Measurements from ENCODE around the gene LASP1NB.
A peak's percentile ranks its signal among the peaks of the same experiment; 100 is the strongest.

The LASP1NB gene

GRCh38 chr17:38882870-38883269 is 42.5 kb upstream of the LASP1NB start:
- Histone ChIP-seq H3K4me2 (ENCODE audit: low read depth, low read length) (no peak overlapping the region), H2BK20ac (ENCODE audit: low read depth, low read length) (no peak overlapping the region), H3K36me3 (ENCODE audit: control insufficient read depth, insufficient read depth, low read length) (peaks cover 79% of the 10 kb centered on the region), H2AK5ac (ENCODE audit: low read depth, low read length) (peak overlapping the region; percentile 57; the same call in 1 of the 2 replicates), H3K9me1 (ENCODE audit: insufficient read depth, low read length) (peaks cover 53% of the 10 kb centered on the region), H3K56ac (ENCODE audit: extremely low read depth, insufficient read depth, low read length) (peak overlapping the region; percentile 10; the same call in 1 of the 2 replicates), H4K91ac (ENCODE audit: insufficient read depth, low read depth, low read length) (no peak overlapping the region), H3K9me3 (ENCODE audit: control insufficient read depth, insufficient read depth, low read length) (no peaks in the 10 kb centered on the region), H3K4ac (ENCODE audit: low read depth, low read length) (peak overlapping the region; percentile 50), H3K9ac (ENCODE audit: low read depth, low read length) (no peak overlapping the region), H3K18ac (ENCODE audit: low read depth, low read length) (no peak overlapping the region), H3K14ac (replicated peaks; ENCODE audit: low read depth, low read length) (no peak overlapping the region; the same call in 1 of the 2 replicates), H3K27me3 (ENCODE audit: control insufficient read depth, insufficient read depth, low read length) (no peaks in the 10 kb centered on the region), H2AK9ac (replicated peaks; ENCODE audit: low read depth, low read length, poor library complexity) (peak overlapping the region; percentile 57), H3K27ac (ENCODE audit: insufficient read depth, low read length) (no peak overlapping the region), H4K5ac (ENCODE audit: low read depth, low read length) (0 out of 2 replicates have a peak overlapping the region, but pooled peaks have one; percentile 7), H2AFZ (replicated peaks; ENCODE audit: low read length, poor library complexity) (peak overlapping the region; percentile 25), H2BK120ac (ENCODE audit: low read depth, low read length) (no peak overlapping the region), H3K4me3 (ENCODE audit: insufficient read depth, low read depth, low read length) (no peak overlapping the region), H4K8ac (ENCODE audit: low read depth in 2 of 2, low read length in 2 of 2) (no peak overlapping the region; a peak in 1 of 4 replicates), H3K79me1 (ENCODE audit: low read depth in 1 of 2, low read length in 2 of 2) (peaks cover 0 to 88% of the 10 kb centered on the region in 2 experiments; a peak in 2 of 4 replicates), H3K4me1 (ENCODE audit: control insufficient read depth, insufficient read depth, low read length) (peaks cover 57% of the 10 kb centered on the region), H2BK15ac (ENCODE audit: low read depth, low read length) (no peak overlapping the region), H3K23ac (ENCODE audit: low read depth, low read length) (peak overlapping the region; percentile 85), H4K20me1 (ENCODE audit: insufficient read depth, low read length) (peaks cover 100% of the 10 kb centered on the region), H2BK5ac (ENCODE audit: low read depth, low read length, poor library complexity, severe bottlenecking) (peak overlapping the region; percentile 29)
- CTCF ChIA-PET = no interaction called here
- POLR2A ChIA-PET (ENCODE audit: unreplicated experiment) = no interaction called here
- no CpG with 5 or more reads among the region's 2 CpGs for WGBS, 2 experiments (ENCODE audit: extremely low coverage in 2 of 2, insufficient read length in 1 of 2)
- dilution Hi-C loops (cut with HindIII; ENCODE audit: low sequenced_read_pairs, unreplicated experiment) = no loop called here
- TF ChIP-seq USF2 (IDR thresholded peaks at IDR 0.05; ENCODE audit: low read depth, low read length) = no peak
- TF ChIP-seq BHLHE40 (IDR thresholded peaks at IDR 0.05; ENCODE audit: low read depth, low read length) = no peak
- TF ChIP-seq, protein P1, sequence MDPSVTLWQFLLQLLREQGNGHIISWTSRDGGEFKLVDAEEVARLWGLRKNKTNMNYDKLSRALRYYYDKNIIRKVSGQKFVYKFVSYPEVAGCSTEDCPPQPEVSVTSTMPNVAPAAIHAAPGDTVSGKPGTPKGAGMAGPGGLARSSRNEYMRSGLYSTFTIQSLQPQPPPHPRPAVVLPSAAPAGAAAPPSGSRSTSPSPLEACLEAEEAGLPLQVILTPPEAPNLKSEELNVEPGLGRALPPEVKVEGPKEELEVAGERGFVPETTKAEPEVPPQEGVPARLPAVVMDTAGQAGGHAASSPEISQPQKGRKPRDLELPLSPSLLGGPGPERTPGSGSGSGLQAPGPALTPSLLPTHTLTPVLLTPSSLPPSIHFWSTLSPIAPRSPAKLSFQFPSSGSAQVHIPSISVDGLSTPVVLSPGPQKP (IDR thresholded peaks at IDR 0.05; ENCODE audit: borderline replicate concordance, low read depth, low read length) = no peak
- no peak for TF ChIP-seq CEBPB (IDR thresholded peaks at IDR 0.05; ENCODE audit: low read depth, low read length)
- TF ChIP-seq RFX5 (IDR thresholded peaks at IDR 0.05; ENCODE audit: low read depth, low read length) = no peak
- TF ChIP-seq NFE2L2 (IDR thresholded peaks at IDR 0.05; ENCODE audit: low read depth, low read length) = no peak
- TF ChIP-seq MAFK (IDR thresholded peaks at IDR 0.05; ENCODE audit: low read depth, low read length) = no peak
- TF ChIP-seq RAD21 (IDR thresholded peaks at IDR 0.05; ENCODE audit: low read length) = no peak
- TF ChIP-seq MAZ (IDR thresholded peaks at IDR 0.05; ENCODE audit: borderline replicate concordance, low read depth, low read length) = no peak
- TF ChIP-seq, protein P2, sequence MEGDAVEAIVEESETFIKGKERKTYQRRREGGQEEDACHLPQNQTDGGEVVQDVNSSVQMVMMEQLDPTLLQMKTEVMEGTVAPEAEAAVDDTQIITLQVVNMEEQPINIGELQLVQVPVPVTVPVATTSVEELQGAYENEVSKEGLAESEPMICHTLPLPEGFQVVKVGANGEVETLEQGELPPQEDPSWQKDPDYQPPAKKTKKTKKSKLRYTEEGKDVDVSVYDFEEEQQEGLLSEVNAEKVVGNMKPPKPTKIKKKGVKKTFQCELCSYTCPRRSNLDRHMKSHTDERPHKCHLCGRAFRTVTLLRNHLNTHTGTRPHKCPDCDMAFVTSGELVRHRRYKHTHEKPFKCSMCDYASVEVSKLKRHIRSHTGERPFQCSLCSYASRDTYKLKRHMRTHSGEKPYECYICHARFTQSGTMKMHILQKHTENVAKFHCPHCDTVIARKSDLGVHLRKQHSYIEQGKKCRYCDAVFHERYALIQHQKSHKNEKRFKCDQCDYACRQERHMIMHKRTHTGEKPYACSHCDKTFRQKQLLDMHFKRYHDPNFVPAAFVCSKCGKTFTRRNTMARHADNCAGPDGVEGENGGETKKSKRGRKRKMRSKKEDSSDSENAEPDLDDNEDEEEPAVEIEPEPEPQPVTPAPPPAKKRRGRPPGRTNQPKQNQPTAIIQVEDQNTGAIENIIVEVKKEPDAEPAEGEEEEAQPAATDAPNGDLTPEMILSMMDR (conservative IDR thresholded peaks at IDR 0.05; ENCODE audit: low read depth, low read length) = no peak
- no peak for TF ChIP-seq MXI1 (IDR thresholded peaks at IDR 0.05; ENCODE audit: borderline replicate concordance, low read depth, low read length)
- no peak for TF ChIP-seq CHD1 (IDR thresholded peaks at IDR 0.05; ENCODE audit: low read depth, low read length)
- TF ChIP-seq RCOR1 (IDR thresholded peaks at IDR 0.05; ENCODE audit: insufficient replicate concordance, low read length) = no peak
- no peak for TF ChIP-seq SMC3 (IDR thresholded peaks at IDR 0.05; ENCODE audit: low read depth, low read length)
- TF ChIP-seq POLR2A (IDR thresholded peaks at IDR 0.05; ENCODE audit: low read depth, low read length) = no peak
- TF ChIP-seq FOS (IDR thresholded peaks at IDR 0.05; ENCODE audit: low read depth, low read length) = no peak
- ATAC-seq (ENCODE audit: low read depth) (no peak), DNase-seq (no peak)
- in situ Hi-C loops (cut with MboI; ENCODE audit: low sequenced_read_pairs) = no loop called here
- intact Hi-C loops (cut with micrococcal nuclease) = loop anchor here (2.0 kb wide), 1 partner anchor 14 kb away; no protein-coding TSS in a partner anchor
- no TSS peak for BruUV-seq (replicated peaks)

Measured in IMR-90 (cell line).